Tibial nerve (tissue), 4 donors: ENCODE data around the gene OR4P4. TPM values are rescaled to one million over a fixed set of nuclear protein-coding genes. Genes with fewer than 3 reads are reported as not detected.

Experiments
- DNase-seq, 2 donors: peaks; one replicate each; pipeline ENCODE4 v3.0.0-alpha.2; 2019; ENCODE audit warnings: low spot score in 2 of 2
- H3K27ac ChIP-seq, 4 donors: fragments of 200-600 bp; sonication (generic) in 3 of 4; one replicate each; pipeline ENCODE4 v1.5.1; 2017 to 2019; ENCODE audit warnings: mild to moderate bottlenecking in 1 of 4
- H3K27me3 ChIP-seq, 2 donors: fragments of 200-600 bp; sonication (generic) in 1 of 2; one replicate each; pipeline versions ENCODE4 v1.5.1 to v1.6.0; 2017 to 2019
- H3K36me3 ChIP-seq, 3 donors: fragments of 200-600 bp; sonication (generic); one replicate each; pipeline ENCODE4 v1.5.1; 2018 to 2019
- H3K4me1 ChIP-seq, 4 donors: fragments of 200-600 bp; sonication (generic) in 3 of 4; one replicate each; pipeline ENCODE4 v1.5.1; 2017 to 2019
- H3K4me3 ChIP-seq, 4 donors: fragments of 200-600 bp; sonication (generic) in 3 of 4; one replicate each; pipeline ENCODE4 v1.5.1; 2017 to 2019; ENCODE audit warnings: mild to moderate bottlenecking in 1 of 4, moderate library complexity in 1 of 4
- H3K9me3 ChIP-seq, 4 donors: fragments of 200-600 bp; sonication (generic) in 3 of 4; one replicate each; pipeline ENCODE4 v1.5.1; 2017 to 2019
- EP300 ChIP-seq, 2 donors: sonication (generic); formaldehyde crosslinking; IDR thresholded peaks; one replicate each; pipeline ENCODE4 v1.6.1; 2017; ENCODE audit warnings: antibody characterized with exemption in 2 of 2, mild to moderate bottlenecking in 1 of 2
- POLR2A ChIP-seq, 2 donors: fragments of 450-650 bp; IDR thresholded peaks; one replicate each; pipeline ENCODE4 v1.6.1; 2017; ENCODE audit warnings: antibody characterized with exemption in 2 of 2, mild to moderate bottlenecking in 2 of 2, moderate library complexity in 2 of 2
- WGBS, 2 donors: methylation state at CpG; one replicate each; pipeline ENCODE4 v1.1.5; 2018; 5-methylcytosine and 5-hydroxymethylcytosine counted together
- total RNA-seq, 4 donors: library from RNA; depleted of rRNA; stranded (reverse); fragments of >200 nt; gene quantifications; one replicate each; pipeline ENCODE4 v1.1.0, GENCODE V29; 2016
- TF ChIP-seq, protein P1 (sequence below), 5 experiments: fragments of 200-600 bp in 3 of 5; fragments of 450-650 bp in 2 of 5; sonication (generic) in 3 of 5; IDR thresholded peaks; one replicate each; pipeline ENCODE4 v1.5.1; 2016 to 2019; ENCODE audit warnings: antibody characterized with exemption in 5 of 5, mild to moderate bottlenecking in 3 of 5, moderate library complexity in 2 of 5

OR4P4 gene
- not detected for total RNA-seq

DNA sequence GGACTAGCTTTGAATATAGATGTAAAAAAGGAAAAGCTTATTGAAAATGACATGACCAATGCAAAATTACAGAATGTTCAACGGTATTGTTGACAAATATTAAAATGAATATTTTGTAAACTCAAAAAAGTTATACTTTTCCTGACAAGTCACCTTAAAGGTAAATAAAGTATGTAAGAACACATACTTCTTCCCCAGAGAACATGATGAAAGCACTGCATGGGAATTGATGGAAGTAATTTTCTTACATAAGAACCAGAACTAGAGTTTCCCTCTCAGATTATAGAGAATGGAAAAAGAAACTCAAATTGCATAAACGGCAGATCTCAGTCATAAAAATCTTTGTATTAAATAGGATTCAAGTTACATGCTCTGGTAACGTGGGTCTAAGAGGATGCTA, at the start of gene OR4P4:
OR4P4 (plus strand) TSS at position 301 of the 400 bp plus-strand sequence.
- Histone ChIP-seq H3K27me3 (no peaks in the 10 kb centered on the region), H3K36me3 (no peaks in the 10 kb centered on the region), H3K4me1 (no peaks in the 10 kb centered on the region), H3K9me3 (peaks cover 0 to 4% (median 0%) of the 10 kb centered on the region in 4 donors), H3K27ac (no peak within 1 kb of the TSS), H3K4me3 (no peak within 1 kb of the TSS)
- no peak for DNase-seq
- WGBS, 2 donors = 46 to 48% methylated on average over 3 of the region's 3 CpGs
- TF ChIP-seq POLR2A (IDR thresholded peaks at IDR 0.05) = no peak
- TF ChIP-seq, protein P1, sequence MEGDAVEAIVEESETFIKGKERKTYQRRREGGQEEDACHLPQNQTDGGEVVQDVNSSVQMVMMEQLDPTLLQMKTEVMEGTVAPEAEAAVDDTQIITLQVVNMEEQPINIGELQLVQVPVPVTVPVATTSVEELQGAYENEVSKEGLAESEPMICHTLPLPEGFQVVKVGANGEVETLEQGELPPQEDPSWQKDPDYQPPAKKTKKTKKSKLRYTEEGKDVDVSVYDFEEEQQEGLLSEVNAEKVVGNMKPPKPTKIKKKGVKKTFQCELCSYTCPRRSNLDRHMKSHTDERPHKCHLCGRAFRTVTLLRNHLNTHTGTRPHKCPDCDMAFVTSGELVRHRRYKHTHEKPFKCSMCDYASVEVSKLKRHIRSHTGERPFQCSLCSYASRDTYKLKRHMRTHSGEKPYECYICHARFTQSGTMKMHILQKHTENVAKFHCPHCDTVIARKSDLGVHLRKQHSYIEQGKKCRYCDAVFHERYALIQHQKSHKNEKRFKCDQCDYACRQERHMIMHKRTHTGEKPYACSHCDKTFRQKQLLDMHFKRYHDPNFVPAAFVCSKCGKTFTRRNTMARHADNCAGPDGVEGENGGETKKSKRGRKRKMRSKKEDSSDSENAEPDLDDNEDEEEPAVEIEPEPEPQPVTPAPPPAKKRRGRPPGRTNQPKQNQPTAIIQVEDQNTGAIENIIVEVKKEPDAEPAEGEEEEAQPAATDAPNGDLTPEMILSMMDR (IDR thresholded peaks at IDR 0.05) = no peak
- TF ChIP-seq EP300 (IDR thresholded peaks at IDR 0.05) = no peak

DNA sequence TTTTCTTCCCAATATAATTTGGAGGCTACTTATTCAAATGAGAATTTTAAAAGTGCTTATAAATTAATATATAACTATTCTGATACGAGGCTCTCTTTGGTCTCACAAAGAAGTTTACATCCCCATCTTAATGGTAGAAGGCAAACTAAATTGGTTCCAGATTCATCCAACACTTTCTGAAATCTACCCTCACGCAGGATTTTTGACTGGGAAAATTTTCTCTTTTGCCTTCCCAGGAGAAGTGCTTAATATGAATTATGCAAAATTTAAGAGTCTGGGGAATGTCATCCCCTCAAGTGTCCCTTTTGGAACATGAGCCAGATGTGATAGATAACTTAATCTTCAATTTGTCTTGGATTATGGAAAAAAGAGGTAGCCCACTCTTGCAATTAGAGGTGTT, 27.4 kb upstream of the OR4P4 start, which contains the start of gene OR4C11:
OR4C11 (minus strand) TSS at position 101 of the 400 bp plus-strand sequence. CDS start 3,272 bp downstream, outside the sequence.
- no peak within 1 kb of the TSS for H3K27ac ChIP-seq
- TF ChIP-seq, protein P1 (IDR thresholded peaks at IDR 0.05) = no peak
- no peak for TF ChIP-seq EP300 (IDR thresholded peaks at IDR 0.05)
- no peak for TF ChIP-seq POLR2A (IDR thresholded peaks at IDR 0.05)
- H3K9me3 ChIP-seq = no peaks in the 10 kb centered on the region
- no peaks in the 10 kb centered on the region for H3K36me3 ChIP-seq
- no peak within 1 kb of the TSS for H3K4me3 ChIP-seq
- no peak for DNase-seq
- H3K27me3 ChIP-seq = no peaks in the 10 kb centered on the region
- 53 to 60% methylated on average over 2 of the region's 2 CpGs for WGBS, 2 donors
- H3K4me1 ChIP-seq = no peaks in the 10 kb centered on the region

DNA sequence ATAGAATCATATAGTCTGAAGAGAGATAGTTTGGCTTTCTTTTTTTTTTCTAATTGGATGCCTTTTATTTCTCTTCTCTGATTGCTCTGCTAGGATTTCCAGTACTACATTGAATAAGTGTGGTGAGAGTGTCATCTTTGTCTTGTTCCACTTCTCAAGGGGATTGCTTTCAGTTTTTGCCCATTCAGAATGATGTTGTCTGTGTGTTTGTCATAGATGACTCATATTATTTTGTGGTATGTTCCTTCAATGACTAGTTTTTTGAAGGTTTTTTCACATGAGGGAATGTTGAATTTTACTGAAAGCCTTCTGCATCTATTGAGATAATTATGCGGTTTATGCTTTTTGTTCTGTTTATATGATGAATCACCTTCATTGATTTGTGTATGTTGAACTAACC, 10.4 kb upstream of the OR4P4 start:
- no peak overlapping the region for H3K4me3 ChIP-seq
- TF ChIP-seq EP300 (IDR thresholded peaks at IDR 0.05) = no peak
- TF ChIP-seq POLR2A (IDR thresholded peaks at IDR 0.05) = no peak
- TF ChIP-seq, protein P1 (IDR thresholded peaks at IDR 0.05) = no peak

DNA sequence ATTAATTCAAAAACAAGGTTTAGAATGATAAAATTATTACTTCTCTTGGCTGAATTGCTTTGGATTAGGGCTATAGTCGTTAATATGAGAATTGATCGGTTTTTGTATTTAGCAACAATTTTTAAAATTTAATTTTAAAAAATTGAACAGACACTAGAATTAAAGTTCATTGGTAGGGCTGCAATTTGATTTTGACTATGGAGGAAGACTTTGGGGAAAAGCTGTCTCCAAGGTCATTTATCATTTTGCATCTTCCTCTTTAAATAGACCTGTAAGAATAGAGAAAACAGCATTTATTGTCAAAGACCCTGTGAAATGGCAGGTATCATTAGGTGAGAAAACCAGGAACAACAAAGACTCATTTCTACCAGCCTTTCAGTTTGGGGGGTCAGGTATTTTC, 13.1 kb downstream of the OR4P4 start, which contains the start of gene OR4S2:
OR4S2 (plus strand) TSS at position 301 of the 400 bp plus-strand sequence. CDS start 2,577 bp downstream, outside the sequence.
- no peak for DNase-seq
- Histone ChIP-seq H3K9me3 (no peaks in the 10 kb centered on the region), H3K36me3 (no peaks in the 10 kb centered on the region), H3K27me3 (no peaks in the 10 kb centered on the region), H3K4me3 (no peak within 1 kb of the TSS), H3K4me1 (no peaks in the 10 kb centered on the region), H3K27ac (no peak within 1 kb of the TSS)
- no peak for TF ChIP-seq POLR2A (IDR thresholded peaks at IDR 0.05)
- TF ChIP-seq, protein P1 (IDR thresholded peaks at IDR 0.05) = no peak
- no peak for TF ChIP-seq EP300 (IDR thresholded peaks at IDR 0.05)
- WGBS, 2 donors = 81 to 88% methylated on average over 2 of the region's 2 CpGs

More for the DNA sequence above, 10.4 kb upstream of the OR4P4 start:
- Histone ChIP-seq H3K4me1 (no peaks in the 10 kb centered on the region), H3K27me3 (no peaks in the 10 kb centered on the region), H3K9me3 (peaks cover 0 to 3% (median 0%) of the 10 kb centered on the region in 4 donors), H3K36me3 (no peaks in the 10 kb centered on the region), H3K27ac (no peak overlapping the region)
- DNase-seq = no peak
- 89 to 90% methylated on average over 1 of the region's 1 CpG for WGBS, 2 donors

DNA sequence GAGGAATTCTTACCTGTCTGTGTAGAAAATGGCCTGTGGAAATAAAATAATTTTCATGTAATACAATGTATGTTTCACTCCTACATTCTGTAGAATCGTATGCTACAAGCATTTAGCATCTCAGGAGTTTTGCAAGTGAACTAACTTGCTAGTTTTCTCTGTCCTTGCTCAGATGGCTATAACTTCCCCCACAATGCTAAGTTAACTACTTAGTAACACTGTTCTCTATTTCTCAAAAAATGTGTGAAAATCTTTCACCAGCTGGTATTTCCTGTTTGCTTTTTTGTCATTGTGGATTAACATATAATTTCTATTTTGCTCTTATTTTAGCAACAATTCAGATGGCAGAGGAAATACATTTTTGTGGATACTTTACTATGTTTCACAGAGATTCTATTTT, 17.6 kb downstream of the OR4P4 start:
- WGBS, 2 donors = 45 to 56% methylated on average over 1 of the region's 1 CpG
- TF ChIP-seq POLR2A (IDR thresholded peaks at IDR 0.05) (no peak), EP300 (IDR thresholded peaks at IDR 0.05) (no peak)
- TF ChIP-seq, protein P1 (IDR thresholded peaks at IDR 0.05) = no peak
- Histone ChIP-seq H3K36me3 (no peaks in the 10 kb centered on the region), H3K4me3 (no peak overlapping the region), H3K9me3 (no peaks in the 10 kb centered on the region), H3K4me1 (no peaks in the 10 kb centered on the region), H3K27ac (no peak overlapping the region), H3K27me3 (no peaks in the 10 kb centered on the region)
- no peak for DNase-seq
